Right lobe of liver (tissue), 4 donors: ENCODE data around the gene FAM78A.
"Not testable (repeated sequence)": the region's sequence is repeated elsewhere in the genome, so short reads cannot be mapped to it uniquely, and the experiment has no call there.

Experiments
- CTCF ChIP-seq, 4 donors: fragments of 200-600 bp in 3 of 4; fragments of 450-650 bp in 1 of 4; IDR thresholded peaks; one replicate each; pipeline versions ENCODE4 v1.5.1 to v1.8.0; 2016 to 2022; ENCODE audit warnings: antibody characterized with exemption in 4 of 4, mild to moderate bottlenecking in 2 of 4
- POLR2A ChIP-seq: fragments of 450-650 bp; IDR thresholded peaks from one replicate; pipeline ENCODE4 v1.6.1; 2017; ENCODE audit warnings: antibody characterized with exemption, mild to moderate bottlenecking
- donor health status: DM: no; HTN: no; CAD: no.
- donor health status: DM: no; HTN: no; CAD: no.
- donor health status: DM: no; HTN: yes; CAD: no.

- TF ChIP-seq POLR2A; CTCF (IDR thresholded peaks at IDR 0.05): not testable (repeated sequence)
Observed at GRCh38 chr9:131263033-131263343, 13.3 kb downstream of the FAM78A start.
